Measurements from ENCODE around the gene KCNJ8. TPM values are rescaled to one million over a fixed set of nuclear protein-coding genes. Genes with fewer than 3 reads are reported as not detected.

The KCNJ8 gene
- total and polyA plus RNA-seq, 2 of the 8 experiments (the other 6 are each of a cell fraction or from before 2014, with no cell fraction given) = 0.48 to 1.4 TPM

GRCh38 chr12:21823581-21823980, 49.1 kb upstream of the KCNJ8 start:
- WGBS, 2 experiments (ENCODE audit: extremely low coverage in 1 of 2, insufficient coverage in 1 of 2, insufficient read length in 1 of 2, insufficient replicate concordance in 2 of 2, low coverage in 1 of 2, low lambda C conversion rate in 2 of 2, missing lambda C conversion rate in 1 of 2) = 93% methylated on average over 8 of the region's 8 CpGs; no CpG with 5 or more reads in 1 of the 2 experiments
- FAIRE-seq = no peak

More at GRCh38 chr12:21823581-21823980, 49.1 kb upstream of the KCNJ8 start:
- H3K36me3 ChIP-seq (ENCODE audit: control insufficient read depth in 2 of 4, insufficient read depth in 4 of 4, low read length in 3 of 4) = no peaks in the 10 kb centered on the region
- H4K20me1 ChIP-seq (replicated peaks in 1 of 2; ENCODE audit: control insufficient read depth in 1 of 2, insufficient read depth in 2 of 2, low read length in 2 of 2) = no peaks in the 10 kb centered on the region
- CTCF ChIA-PET (ENCODE audit: partially characterized antibody) = no interaction called here
- no peaks in the 10 kb centered on the region for H3K9me3 ChIP-seq (ENCODE audit: insufficient read depth in 2 of 2, low read depth in 1 of 2, low read length in 1 of 2)
- H4K8ac ChIP-seq (ENCODE audit: extremely low read depth, insufficient read depth, low read length) = no peak overlapping the region
- H4K5ac ChIP-seq (ENCODE audit: insufficient read length, low read depth, low read length) = no peak overlapping the region
- DNase-seq (ENCODE audit: low read depth in 1 of 2, low spot score in 2 of 2) = peak in 1 of 2 experiments; percentile 43
- no peak overlapping the region for H3K4me2 ChIP-seq (ENCODE audit: insufficient read depth in 1 of 2, low read depth in 2 of 2, low read length in 2 of 2)
- H3K14ac ChIP-seq (ENCODE audit: insufficient read length) = no peak overlapping the region
- no peak overlapping the region for H4K91ac ChIP-seq (replicated peaks; ENCODE audit: insufficient read length, low read length)
- H3K79me1 ChIP-seq (ENCODE audit: low read depth, low read length) = no peaks in the 10 kb centered on the region
- TF ChIP-seq RAD21 (IDR thresholded peaks at IDR 0.05 in 1 of 2, conservative IDR thresholded peaks at IDR 0.05 in 1 of 2; ENCODE audit: low read depth in 2 of 2, low read length in 2 of 2) = 0 out of 4 replicates have a peak, but pooled peaks of 1 of the 2 experiments have one; percentile 9
- no peak for TF ChIP-seq CBX8 (IDR thresholded peaks at IDR 0.05; ENCODE audit: borderline replicate concordance, low read depth, low read length)
- H2BK20ac ChIP-seq (ENCODE audit: low read length) = no peak overlapping the region
- no peak overlapping the region for H2AK5ac ChIP-seq (ENCODE audit: low read depth, low read length)
- H3K18ac ChIP-seq (ENCODE audit: extremely low read depth, low read length) = no peak overlapping the region
- no peak overlapping the region for H3K56ac ChIP-seq (replicated peaks; ENCODE audit: insufficient read length, low read depth, low read length)
- no peak overlapping the region for H2BK15ac ChIP-seq (ENCODE audit: low read length)
- H2AFZ ChIP-seq (ENCODE audit: low read length) = no peak overlapping the region
- POLR2A ChIA-PET (ENCODE audit: partially characterized antibody) = no interaction called here
- no peak overlapping the region for H2BK5ac ChIP-seq (ENCODE audit: low read depth, low read length)
- no peak overlapping the region for H3K4ac ChIP-seq (replicated peaks; ENCODE audit: insufficient read length, low read depth, low read length)
- no peak overlapping the region for H3K23ac ChIP-seq (ENCODE audit: insufficient read length)
- no peak overlapping the region for H3K4me3 ChIP-seq (ENCODE audit: extremely low read depth in 1 of 4, insufficient read depth in 2 of 4, low read depth in 3 of 4, low read length in 4 of 4)
- H3K27ac ChIP-seq (ENCODE audit: low read depth, low read length) = no peak overlapping the region
- no peaks in the 10 kb centered on the region for H3K27me3 ChIP-seq (replicated peaks in 1 of 4; ENCODE audit: control insufficient read depth in 3 of 4, extremely low read depth in 1 of 4, insufficient read depth in 3 of 4, low read length in 3 of 4)
- H3K23me2 ChIP-seq (ENCODE audit: low read depth, low read length) = no peaks in the 10 kb centered on the region
- no peak overlapping the region for H3K9ac ChIP-seq (replicated peaks in 1 of 4; ENCODE audit: extremely low read depth in 1 of 4, low read depth in 3 of 4, low read length in 3 of 4)
- H3K79me2 ChIP-seq (ENCODE audit: control insufficient read depth in 1 of 2, insufficient read depth in 2 of 2, low read length in 2 of 2) = no peaks in the 10 kb centered on the region
- H2BK120ac ChIP-seq (replicated peaks; ENCODE audit: low read depth, low read length) = no peak overlapping the region
- no peak overlapping the region for H2BK12ac ChIP-seq (ENCODE audit: low read depth, low read length)
- H3K4me1 ChIP-seq (replicated peaks in 1 of 4; ENCODE audit: control insufficient read depth in 3 of 4, insufficient read depth in 4 of 4, low read length in 3 of 4) = no peaks in the 10 kb centered on the region
